SK-N-SH (cell line): ENCODE data around the gene HSPB1. TPM values are rescaled to one million over a fixed set of nuclear protein-coding genes. Genes with fewer than 3 reads are reported as not detected.

Experiments
- CHD2 ChIP-seq: fragments of 150-350 bp; IDR thresholded peaks from 2 replicates; pipeline ENCODE4 v1.6.1; 2018; ENCODE audit warnings: low read length; ENCODE audit not compliant: partially characterized antibody
- EP300 ChIP-seq, 2 experiments: IDR thresholded peaks; 2 replicates each; pipeline versions ENCODE4 v1.4.0 to v1.6.1; 2012; ENCODE audit warnings: borderline replicate concordance in 1 of 2, low read depth in 1 of 2, low read length in 1 of 2
- EZH2phosphoT487 ChIP-seq: fragments of 200-600 bp; sonication (generic); IDR thresholded peaks from 2 replicates; pipeline ENCODE4 v1.6.1; 2017; ENCODE audit warnings: low read depth, mixed run types, mild to moderate bottlenecking, antibody characterized with exemption, moderate library complexity, borderline replicate concordance
- GABPA ChIP-seq: IDR thresholded peaks from 2 replicates; pipeline ENCODE4 v1.4.0; 2012; ENCODE audit warnings: low read depth, mild to moderate bottlenecking
- NRF1 ChIP-seq: IDR thresholded peaks from 2 replicates; pipeline ENCODE4 v1.6.1; 2012; ENCODE audit warnings: low read depth, mild to moderate bottlenecking, low read length
- POLR2AphosphoS5 ChIP-seq: IDR thresholded peaks from 2 replicates; pipeline ENCODE4 v1.6.1; 2012; ENCODE audit warnings: low read depth, low read length
- RAD21 ChIP-seq: IDR thresholded peaks from 2 replicates; pipeline ENCODE4 v1.6.1; 2012; ENCODE audit warnings: mild to moderate bottlenecking, low read length
- RFX5 ChIP-seq: IDR thresholded peaks from 2 replicates; pipeline ENCODE4 v1.6.1; 2012; ENCODE audit warnings: mild to moderate bottlenecking, improper control_type of control experiment, low read length
- RXRA ChIP-seq: IDR thresholded peaks from 2 replicates; pipeline ENCODE4 v1.4.0; 2012; ENCODE audit warnings: low read depth, mild to moderate bottlenecking, borderline replicate concordance
- SMC3 ChIP-seq: IDR thresholded peaks from 2 replicates; pipeline ENCODE4 v1.6.1; 2012; ENCODE audit warnings: low read depth, low read length, improper control_type of control experiment
- TAF1 ChIP-seq: IDR thresholded peaks from 2 replicates; pipeline ENCODE4 v1.6.1; 2012; ENCODE audit warnings: low read depth, mild to moderate bottlenecking, low read length, moderate library complexity, borderline replicate concordance
- polyA plus RNA-seq, 3 experiments: library from polyadenylated mRNA; depleted of rRNA; stranded (reverse); fragments of >200 nt; gene quantifications; 2 replicates each; pipeline ENCODE4 v1.2.3, GENCODE V29; 2012
- TF ChIP-seq, protein P1 (sequence below): IDR thresholded peaks from 2 replicates; pipeline ENCODE4 v1.4.0; 2012; ENCODE audit warnings: low read depth, borderline replicate concordance
- TF ChIP-seq, protein P2 (sequence below): IDR thresholded peaks from 2 replicates; pipeline ENCODE4 v1.4.0; 2012; ENCODE audit warnings: low read depth, borderline replicate concordance
- TF ChIP-seq, protein P3 (sequence below): fragments of 200-600 bp; sonication (generic); IDR thresholded peaks from 2 replicates; pipeline ENCODE4 v1.6.1; 2017; ENCODE audit warnings: antibody characterized with exemption, mild to moderate bottlenecking, moderate library complexity
- TF ChIP-seq, protein P4 (sequence below): IDR thresholded peaks from 2 replicates; pipeline ENCODE4 v1.4.0; 2012; ENCODE audit warnings: low read depth
- TF ChIP-seq, protein P5 (sequence below): fragments of 150-350 bp; IDR thresholded peaks from 2 replicates; pipeline ENCODE4 v1.6.1; 2016; ENCODE audit warnings: mild to moderate bottlenecking, low read depth, low read length
- TF ChIP-seq, protein P6 (sequence below): IDR thresholded peaks from 2 replicates; pipeline ENCODE4; 2012

The HSPB1 gene
- polyA plus RNA-seq, 1 of the 3 experiments (the other 2 are of a cell fraction) = 824 TPM

DNA sequence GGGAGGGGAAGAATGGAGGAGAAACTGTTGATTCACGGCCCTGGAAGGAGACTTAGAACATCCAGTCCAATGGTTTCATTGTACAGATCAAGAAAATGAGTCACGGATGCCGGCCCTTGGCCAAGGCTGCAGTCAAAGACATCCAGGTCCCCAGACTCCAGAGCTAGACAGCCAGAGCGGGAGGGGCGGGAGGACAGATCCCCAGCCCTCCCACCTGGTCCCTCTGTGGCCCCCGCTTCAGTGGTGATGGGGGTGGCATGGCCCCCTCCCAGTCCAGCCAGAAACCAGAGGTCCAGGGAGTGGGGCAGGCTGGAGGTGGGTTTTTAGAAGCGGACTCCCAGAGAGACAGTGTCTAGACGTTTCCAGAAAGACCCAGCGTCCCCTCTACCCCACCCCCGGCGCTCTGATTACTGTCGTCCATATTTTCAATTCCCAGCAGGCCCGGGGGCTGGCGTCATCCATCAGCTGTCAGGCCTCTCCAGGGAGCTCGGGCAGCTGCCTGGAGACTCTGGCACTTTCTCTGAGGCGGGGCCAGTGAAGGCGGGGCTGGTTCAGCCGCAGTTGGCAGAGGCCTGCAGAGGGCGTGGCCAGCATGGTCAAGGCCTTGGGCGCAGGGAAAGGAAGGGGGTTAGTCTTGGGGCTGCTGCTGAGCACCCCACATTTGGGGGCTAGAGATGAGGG lies 8.0 kb upstream of the HSPB1 start (continued):
- TF ChIP-seq GABPA = no peak
- 0 out of 2 replicates have a peak, but pooled peaks have one; percentile 29 for TF ChIP-seq RAD21
- TF ChIP-seq, protein P1, sequence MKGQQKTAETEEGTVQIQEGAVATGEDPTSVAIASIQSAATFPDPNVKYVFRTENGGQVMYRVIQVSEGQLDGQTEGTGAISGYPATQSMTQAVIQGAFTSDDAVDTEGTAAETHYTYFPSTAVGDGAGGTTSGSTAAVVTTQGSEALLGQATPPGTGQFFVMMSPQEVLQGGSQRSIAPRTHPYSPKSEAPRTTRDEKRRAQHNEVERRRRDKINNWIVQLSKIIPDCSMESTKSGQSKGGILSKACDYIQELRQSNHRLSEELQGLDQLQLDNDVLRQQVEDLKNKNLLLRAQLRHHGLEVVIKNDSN = peak; percentile 59; the same call in 1 of the 2 replicates
- TF ChIP-seq TAF1 = peak; percentile 72
- no peak for TF ChIP-seq EZH2phosphoT487
- peak; percentile 67 for TF ChIP-seq RFX5
- no peak for TF ChIP-seq NRF1
- TF ChIP-seq, protein P2, sequence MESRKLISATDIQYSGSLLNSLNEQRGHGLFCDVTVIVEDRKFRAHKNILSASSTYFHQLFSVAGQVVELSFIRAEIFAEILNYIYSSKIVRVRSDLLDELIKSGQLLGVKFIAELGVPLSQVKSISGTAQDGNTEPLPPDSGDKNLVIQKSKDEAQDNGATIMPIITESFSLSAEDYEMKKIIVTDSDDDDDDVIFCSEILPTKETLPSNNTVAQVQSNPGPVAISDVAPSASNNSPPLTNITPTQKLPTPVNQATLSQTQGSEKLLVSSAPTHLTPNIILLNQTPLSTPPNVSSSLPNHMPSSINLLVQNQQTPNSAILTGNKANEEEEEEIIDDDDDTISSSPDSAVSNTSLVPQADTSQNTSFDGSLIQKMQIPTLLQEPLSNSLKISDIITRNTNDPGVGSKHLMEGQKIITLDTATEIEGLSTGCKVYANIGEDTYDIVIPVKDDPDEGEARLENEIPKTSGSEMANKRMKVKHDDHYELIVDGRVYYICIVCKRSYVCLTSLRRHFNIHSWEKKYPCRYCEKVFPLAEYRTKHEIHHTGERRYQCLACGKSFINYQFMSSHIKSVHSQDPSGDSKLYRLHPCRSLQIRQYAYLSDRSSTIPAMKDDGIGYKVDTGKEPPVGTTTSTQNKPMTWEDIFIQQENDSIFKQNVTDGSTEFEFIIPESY = no peak
- peak; percentile 83; the same call in 1 of the 2 replicates for TF ChIP-seq POLR2AphosphoS5
- no peak for TF ChIP-seq RXRA
- TF ChIP-seq EP300 (IDR thresholded peaks at IDR 0.05; ENCODE audit: borderline replicate concordance in 1 of 2, low read depth in 1 of 2, low read length in 1 of 2) = peak; percentile 70 to 100; a peak in 3 of 4 replicates
- TF ChIP-seq, protein P3, sequence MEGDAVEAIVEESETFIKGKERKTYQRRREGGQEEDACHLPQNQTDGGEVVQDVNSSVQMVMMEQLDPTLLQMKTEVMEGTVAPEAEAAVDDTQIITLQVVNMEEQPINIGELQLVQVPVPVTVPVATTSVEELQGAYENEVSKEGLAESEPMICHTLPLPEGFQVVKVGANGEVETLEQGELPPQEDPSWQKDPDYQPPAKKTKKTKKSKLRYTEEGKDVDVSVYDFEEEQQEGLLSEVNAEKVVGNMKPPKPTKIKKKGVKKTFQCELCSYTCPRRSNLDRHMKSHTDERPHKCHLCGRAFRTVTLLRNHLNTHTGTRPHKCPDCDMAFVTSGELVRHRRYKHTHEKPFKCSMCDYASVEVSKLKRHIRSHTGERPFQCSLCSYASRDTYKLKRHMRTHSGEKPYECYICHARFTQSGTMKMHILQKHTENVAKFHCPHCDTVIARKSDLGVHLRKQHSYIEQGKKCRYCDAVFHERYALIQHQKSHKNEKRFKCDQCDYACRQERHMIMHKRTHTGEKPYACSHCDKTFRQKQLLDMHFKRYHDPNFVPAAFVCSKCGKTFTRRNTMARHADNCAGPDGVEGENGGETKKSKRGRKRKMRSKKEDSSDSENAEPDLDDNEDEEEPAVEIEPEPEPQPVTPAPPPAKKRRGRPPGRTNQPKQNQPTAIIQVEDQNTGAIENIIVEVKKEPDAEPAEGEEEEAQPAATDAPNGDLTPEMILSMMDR = no peak
- TF ChIP-seq, protein P4, sequence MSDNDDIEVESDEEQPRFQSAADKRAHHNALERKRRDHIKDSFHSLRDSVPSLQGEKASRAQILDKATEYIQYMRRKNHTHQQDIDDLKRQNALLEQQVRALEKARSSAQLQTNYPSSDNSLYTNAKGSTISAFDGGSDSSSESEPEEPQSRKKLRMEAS = peak; percentile 92
- TF ChIP-seq, protein P5, sequence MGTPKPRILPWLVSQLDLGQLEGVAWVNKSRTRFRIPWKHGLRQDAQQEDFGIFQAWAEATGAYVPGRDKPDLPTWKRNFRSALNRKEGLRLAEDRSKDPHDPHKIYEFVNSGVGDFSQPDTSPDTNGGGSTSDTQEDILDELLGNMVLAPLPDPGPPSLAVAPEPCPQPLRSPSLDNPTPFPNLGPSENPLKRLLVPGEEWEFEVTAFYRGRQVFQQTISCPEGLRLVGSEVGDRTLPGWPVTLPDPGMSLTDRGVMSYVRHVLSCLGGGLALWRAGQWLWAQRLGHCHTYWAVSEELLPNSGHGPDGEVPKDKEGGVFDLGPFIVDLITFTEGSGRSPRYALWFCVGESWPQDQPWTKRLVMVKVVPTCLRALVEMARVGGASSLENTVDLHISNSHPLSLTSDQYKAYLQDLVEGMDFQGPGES = no peak
- 0 out of 2 replicates have a peak, but pooled peaks have one; percentile 15 for TF ChIP-seq SMC3
- TF ChIP-seq, protein P6, sequence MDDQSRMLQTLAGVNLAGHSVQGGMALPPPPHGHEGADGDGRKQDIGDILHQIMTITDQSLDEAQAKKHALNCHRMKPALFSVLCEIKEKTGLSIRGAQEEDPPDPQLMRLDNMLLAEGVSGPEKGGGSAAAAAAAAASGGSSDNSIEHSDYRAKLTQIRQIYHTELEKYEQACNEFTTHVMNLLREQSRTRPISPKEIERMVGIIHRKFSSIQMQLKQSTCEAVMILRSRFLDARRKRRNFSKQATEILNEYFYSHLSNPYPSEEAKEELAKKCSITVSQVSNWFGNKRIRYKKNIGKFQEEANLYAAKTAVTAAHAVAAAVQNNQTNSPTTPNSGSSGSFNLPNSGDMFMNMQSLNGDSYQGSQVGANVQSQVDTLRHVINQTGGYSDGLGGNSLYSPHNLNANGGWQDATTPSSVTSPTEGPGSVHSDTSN = peak; percentile 97
- TF ChIP-seq CHD2 = peak; percentile 49
- TF ChIP-seq, all 33 proteins: peak for 20
